HG03342 (cell line): ENCODE measurements around the gene ZNF169.
"Not testable (repeated sequence)": the region's sequence is repeated elsewhere in the genome, so short reads cannot be mapped to it uniquely, and the experiment has no call there.

Experiments
- ATAC-seq: cut with Tn5 transposase; IDR thresholded peaks from one replicate; pipeline ENCODE4 v1.9.1; 2021; ENCODE audit warnings: mild to moderate bottlenecking, moderate library complexity; ENCODE audit not compliant: unreplicated experiment

Gene ZNF169

GRCh38 chr9:94286116-94286515, 27.0 kb downstream of the ZNF169 start:
- no peak for ATAC-seq

DNA sequence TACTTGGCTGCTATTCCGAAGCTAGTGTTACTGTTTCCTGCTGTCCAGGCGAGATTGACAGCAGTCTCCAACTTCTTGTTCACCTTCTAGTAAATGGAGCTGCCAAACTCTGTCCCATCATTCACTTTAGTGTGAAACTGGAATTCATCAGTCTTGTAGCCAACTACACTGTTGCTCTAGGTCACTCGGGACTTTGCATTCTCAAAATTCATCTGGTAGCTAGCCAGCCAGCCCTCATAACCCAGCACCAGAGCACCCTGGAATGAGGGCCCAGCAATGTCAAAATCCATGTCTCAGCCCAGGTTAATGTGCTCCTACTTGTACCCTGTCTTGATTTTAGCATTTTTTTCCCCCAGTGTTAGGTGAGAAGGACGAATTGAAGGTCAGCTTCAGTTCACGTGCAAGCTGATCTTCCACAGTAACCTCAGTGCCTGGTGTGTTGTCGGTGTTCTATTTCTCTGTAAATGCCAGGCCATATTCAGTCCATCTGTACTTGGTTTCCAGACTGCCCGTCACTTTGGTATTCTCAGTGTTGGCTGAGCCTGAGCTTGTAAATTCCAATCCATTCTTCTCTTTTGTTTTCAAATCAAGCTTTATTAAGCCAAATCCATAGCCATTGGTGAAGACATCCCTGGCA, 28.9 kb downstream of the ZNF169 start:
- no peak for ATAC-seq

DNA sequence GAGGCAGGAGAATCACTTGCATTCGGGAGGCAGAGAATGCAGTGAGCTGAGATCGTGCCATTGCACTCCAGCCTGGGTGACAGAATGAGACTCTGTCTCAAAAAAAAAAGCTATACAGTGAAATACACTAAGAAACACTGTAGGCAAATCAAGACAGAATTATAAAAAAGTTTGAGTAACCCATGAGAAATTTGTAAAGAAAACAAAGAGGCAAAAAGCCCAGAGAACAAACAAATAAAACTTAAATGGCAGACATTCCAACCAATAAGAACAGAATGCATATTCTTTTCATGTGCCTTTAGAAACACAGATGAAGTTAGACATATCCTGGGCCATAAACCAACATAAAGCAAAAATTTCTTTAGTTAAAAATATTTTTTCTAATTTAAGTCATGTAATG, 30.6 kb downstream of the ZNF169 start:
- ATAC-seq = no peak

GRCh38 chr9:94298949-94299599, 40.0 kb downstream of the ZNF169 start:
- no peak for ATAC-seq

GRCh38 chr9:94300470-94301301, 41.6 kb downstream of the ZNF169 start:
- no peak for ATAC-seq

GRCh38 chr9:94301583-94301982, 42.5 kb downstream of the ZNF169 start:
- ATAC-seq = no peak

DNA sequence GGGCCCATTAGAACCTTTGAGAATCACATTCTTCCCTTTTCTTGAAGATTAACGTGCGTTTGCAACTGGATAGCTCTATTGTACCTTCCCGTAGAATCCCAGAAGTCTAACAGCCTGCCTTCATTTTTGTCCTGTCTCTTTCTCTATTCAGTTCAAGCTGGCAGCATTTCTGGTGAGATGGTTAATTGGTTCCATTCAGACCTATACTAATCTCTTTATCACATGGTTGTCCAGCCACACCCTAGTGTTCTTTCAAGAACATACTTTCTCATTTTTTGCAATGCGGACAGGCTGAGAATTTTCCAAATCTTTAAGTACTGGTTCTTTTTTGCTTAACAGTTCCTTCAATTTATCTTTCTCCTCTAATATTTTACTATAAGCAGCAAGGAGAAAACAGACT, 43.3 kb downstream of the ZNF169 start:
- ATAC-seq = no peak

- ATAC-seq = no peak
Observed at GRCh38 chr9:94303321-94303720, 44.2 kb downstream of the ZNF169 start.

- not testable (repeated sequence) for ATAC-seq
Observed at GRCh38 chr9:94315034-94315984, 56.2 kb downstream of the ZNF169 start.

DNA sequence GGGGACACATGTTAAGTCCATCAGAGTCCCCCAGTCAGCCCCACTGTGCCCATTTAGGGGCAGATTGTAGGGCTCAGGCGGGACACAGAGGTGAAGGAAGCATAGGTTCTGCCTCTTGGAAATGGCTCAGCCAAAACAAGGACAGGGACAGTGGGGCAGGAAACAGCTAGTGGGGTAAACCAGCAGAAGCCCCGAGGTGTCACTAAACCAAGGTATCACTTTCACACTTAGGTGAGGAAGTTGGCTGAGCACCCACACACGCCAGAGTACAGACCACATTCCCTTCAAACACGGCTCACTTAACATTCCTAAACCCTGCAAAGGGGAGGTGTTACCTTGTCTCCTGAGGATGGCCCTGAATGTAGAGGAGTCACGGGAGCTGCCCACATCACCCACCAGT, 57.1 kb downstream of the ZNF169 start:
- not testable (repeated sequence) for ATAC-seq

- ATAC-seq = not testable (repeated sequence)
Observed at GRCh38 chr9:94317949-94318657, 59.0 kb downstream of the ZNF169 start.

DNA sequence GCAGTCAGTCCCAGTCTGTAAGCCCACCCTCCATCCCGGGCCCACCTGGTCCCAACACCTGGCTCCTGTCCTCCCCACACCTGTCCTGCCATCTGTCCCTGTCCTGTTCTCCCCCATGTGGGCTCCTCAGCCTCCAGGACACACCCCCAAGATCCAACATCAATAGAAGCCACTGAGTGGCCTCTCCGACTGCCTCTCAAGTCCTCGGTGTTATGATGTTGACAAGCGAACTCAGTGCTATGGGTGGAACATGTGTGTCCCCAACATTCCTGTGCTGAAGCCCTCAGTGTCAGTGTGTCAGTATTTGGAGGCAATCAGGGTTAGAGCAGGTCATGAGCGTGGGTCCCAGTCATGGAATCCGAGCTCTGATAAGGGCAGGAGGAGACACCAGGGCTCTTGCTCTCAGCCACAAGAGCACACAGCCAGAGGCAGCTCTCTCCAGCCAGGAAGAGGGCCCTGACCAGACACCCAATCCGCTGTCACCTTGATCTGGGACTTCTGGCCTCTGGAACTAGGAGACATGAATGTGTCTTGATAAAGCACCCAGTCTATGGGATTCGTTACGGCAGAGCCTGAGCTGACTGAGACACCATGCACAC, 63.3 kb downstream of the ZNF169 start:
- not testable (repeated sequence) for ATAC-seq

GRCh38 chr9:94323153-94323798, 64.2 kb downstream of the ZNF169 start:
- not testable (repeated sequence) for ATAC-seq

- ATAC-seq = not testable (repeated sequence)
Observed at GRCh38 chr9:94325583-94325982, 66.5 kb downstream of the ZNF169 start.

GRCh38 chr9:94328544-94328943, 69.4 kb downstream of the ZNF169 start, which contains the start of gene NUTM2F:
Gene NUTM2F, minus strand, starts transcription at chr9:94328644. Its CDS starts 21 bp downstream, at chr9:94328623.
- not testable (repeated sequence) for ATAC-seq

- not testable (repeated sequence) for ATAC-seq
Observed at GRCh38 chr9:94336445-94336844, 77.3 kb downstream of the ZNF169 start.

GRCh38 chr9:94338723-94339122, 79.6 kb downstream of the ZNF169 start:
- ATAC-seq = not testable (repeated sequence)

GRCh38 chr9:94339657-94340056, 80.6 kb downstream of the ZNF169 start:
- ATAC-seq = not testable (repeated sequence)

DNA sequence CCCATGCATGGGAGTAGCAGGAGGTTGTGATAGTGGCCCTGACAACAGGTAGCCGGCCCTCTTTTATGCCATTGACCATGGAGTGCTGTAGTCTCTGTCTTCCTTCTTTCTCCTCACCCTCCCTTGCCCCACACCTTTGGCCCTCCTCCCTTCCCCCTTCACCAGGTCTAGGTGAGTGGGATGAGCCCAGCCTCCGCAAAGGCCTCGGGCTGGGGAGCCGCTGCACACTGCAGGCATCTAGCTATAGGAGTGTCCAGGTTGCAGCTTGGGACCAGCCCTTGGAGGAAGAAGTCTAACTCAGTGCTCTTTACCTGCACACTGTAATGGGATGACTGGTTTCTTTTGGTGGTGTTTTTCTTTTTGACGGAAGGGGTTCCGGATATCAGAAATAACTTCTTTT, 81.7 kb downstream of the ZNF169 start:
- not testable (repeated sequence) for ATAC-seq
